ENCODE data around the gene PLPP3. TPM values are rescaled to one million over a fixed set of nuclear protein-coding genes. Genes with fewer than 3 reads are reported as not detected.

PLPP3 gene
- total RNA-seq, 1 experiment from 2014 or later: 26.7 TPM

- peaks cover 3 to 5% of the 10 kb centered on the region in 2 experiments; a peak in 4 of 5 replicates for H3K9me3 Mint-ChIP-seq
- peaks cover 18% of the 10 kb centered on the region; the same call in 1 of the 2 replicates for H3K4me1 ChIP-seq (ENCODE audit: insufficient read depth, low read length)
- no peak overlapping the region for H3K56ac ChIP-seq (ENCODE audit: insufficient read length, low read depth, low read length)
- H3K4me1 Mint-ChIP-seq: peaks cover 76 to 77% of the 10 kb centered on the region in 2 experiments
- no peak overlapping the region for H3K9ac ChIP-seq (ENCODE audit: extremely low read depth, insufficient read length, low read length)
- H3K18ac ChIP-seq (ENCODE audit: insufficient read length, low read depth, low read length): no peak overlapping the region
- DNase-seq: no peak
- no peak overlapping the region for H3K14ac ChIP-seq (ENCODE audit: insufficient read depth, low read length)
- no peaks in the 10 kb centered on the region for H3K27me3 ChIP-seq (ENCODE audit: insufficient read depth, low read length)
- no peak overlapping the region for H4K91ac ChIP-seq (ENCODE audit: insufficient read length, low read depth, low read length)
- H2BK20ac ChIP-seq (ENCODE audit: low read depth, low read length, poor library complexity, severe bottlenecking): no peak overlapping the region
- H3K36me3 Mint-ChIP-seq (ENCODE audit: insufficient read depth in 1 of 3, low read depth in 3 of 3): peaks cover 10 to 26% (median 19%) of the 10 kb centered on the region in 3 experiments
- no peak overlapping the region for H2BK15ac ChIP-seq (ENCODE audit: low read depth, low read length)
- H4K5ac ChIP-seq (ENCODE audit: insufficient read length, low read depth, low read length): no peak overlapping the region
- no peak overlapping the region for H3K23ac ChIP-seq (ENCODE audit: insufficient read length, low read depth, low read length)
- no CpG with 5 or more reads among the region's 1 CpG for WGBS (ENCODE audit: extremely low coverage, insufficient read length, low lambda C conversion rate)
- no peak overlapping the region for H3K4me2 ChIP-seq (ENCODE audit: insufficient read depth, insufficient read length, low read length)
- no peak overlapping the region for H2BK120ac ChIP-seq (ENCODE audit: low read depth, low read length, poor library complexity, severe bottlenecking)
- H3K27ac ChIP-seq (ENCODE audit: insufficient read length, low read depth, low read length): no peak overlapping the region
- no peak overlapping the region for H2BK12ac ChIP-seq (ENCODE audit: insufficient read length, low read depth, low read length)
- no peak overlapping the region for H2AFZ ChIP-seq (ENCODE audit: low read length)
- no peaks in the 10 kb centered on the region for H3K23me2 ChIP-seq (ENCODE audit: insufficient read length, low read depth, low read length, poor library complexity, severe bottlenecking)
- H3K27ac Mint-ChIP-seq: peak overlapping the region; percentile 18 to 76 (median 38); a peak in 5 of 7 replicates
- H2BK5ac ChIP-seq (ENCODE audit: insufficient read length, low read length): no peak overlapping the region
- H3K4me3 Mint-ChIP-seq: peak overlapping the region in 1 of 2 experiments; percentile 32; a peak in 2 of 5 replicates
- H2AK5ac ChIP-seq (ENCODE audit: insufficient read length, low read length): no peak overlapping the region
- no peaks in the 10 kb centered on the region for H4K20me1 ChIP-seq (ENCODE audit: control insufficient read depth, insufficient read depth, insufficient read length)
- H3K4ac ChIP-seq (ENCODE audit: low read depth, low read length): no peak overlapping the region
- no peak overlapping the region for H3T11ph ChIP-seq (ENCODE audit: low read length)
- TF ChIP-seq, protein P1, sequence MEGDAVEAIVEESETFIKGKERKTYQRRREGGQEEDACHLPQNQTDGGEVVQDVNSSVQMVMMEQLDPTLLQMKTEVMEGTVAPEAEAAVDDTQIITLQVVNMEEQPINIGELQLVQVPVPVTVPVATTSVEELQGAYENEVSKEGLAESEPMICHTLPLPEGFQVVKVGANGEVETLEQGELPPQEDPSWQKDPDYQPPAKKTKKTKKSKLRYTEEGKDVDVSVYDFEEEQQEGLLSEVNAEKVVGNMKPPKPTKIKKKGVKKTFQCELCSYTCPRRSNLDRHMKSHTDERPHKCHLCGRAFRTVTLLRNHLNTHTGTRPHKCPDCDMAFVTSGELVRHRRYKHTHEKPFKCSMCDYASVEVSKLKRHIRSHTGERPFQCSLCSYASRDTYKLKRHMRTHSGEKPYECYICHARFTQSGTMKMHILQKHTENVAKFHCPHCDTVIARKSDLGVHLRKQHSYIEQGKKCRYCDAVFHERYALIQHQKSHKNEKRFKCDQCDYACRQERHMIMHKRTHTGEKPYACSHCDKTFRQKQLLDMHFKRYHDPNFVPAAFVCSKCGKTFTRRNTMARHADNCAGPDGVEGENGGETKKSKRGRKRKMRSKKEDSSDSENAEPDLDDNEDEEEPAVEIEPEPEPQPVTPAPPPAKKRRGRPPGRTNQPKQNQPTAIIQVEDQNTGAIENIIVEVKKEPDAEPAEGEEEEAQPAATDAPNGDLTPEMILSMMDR (conservative IDR thresholded peaks at IDR 0.05): no peak
- H3K79me1 ChIP-seq (ENCODE audit: insufficient read depth, low read depth, low read length, poor library complexity, severe bottlenecking): no peaks in the 10 kb centered on the region
- H4K8ac ChIP-seq (replicated peaks; ENCODE audit: insufficient read length, low read depth, low read length): no peak overlapping the region
- no peaks in the 10 kb centered on the region for H3K27me3 Mint-ChIP-seq (ENCODE audit: low read depth)
- H3K79me2 ChIP-seq (ENCODE audit: insufficient read depth, low read length): peaks cover 48% of the 10 kb centered on the region
- H3K9me3 ChIP-seq (ENCODE audit: control insufficient read depth, low read depth, low read length): no peaks in the 10 kb centered on the region
These were observed 7.9 kb downstream of the PLPP3 start for GRCh38 chr1:56571448-56571847.

All from H9 (cell line).